DOHH2 (cell line): ENCODE data around the gene ASB13.

ENCODE experiments used
- H3F3A ChIP-seq: fragments of 200-600 bp; sonication (generic), shearing (Covaris generic); 2 replicates; pipeline ENCODE4 v1.6.0; 2016; ENCODE audit warnings: antibody characterized with exemption, mild to moderate bottlenecking; ENCODE audit not compliant: control insufficient read depth, insufficient read depth
- H3K27ac ChIP-seq: fragments of 200-600 bp; sonication (generic); 2 replicates; pipeline ENCODE4 v1.5.1; 2014; ENCODE audit warnings: low read depth, mild to moderate bottlenecking, low read length, moderate library complexity
- H3K27me3 ChIP-seq: fragments of 200-600 bp; sonication (generic); 2 replicates; pipeline ENCODE4 v1.6.1; 2014; ENCODE audit warnings: mild to moderate bottlenecking, low read length, mixed read lengths; ENCODE audit not compliant: control insufficient read depth
- H3K36me3 ChIP-seq: fragments of 200-600 bp; sonication (generic); 2 replicates; pipeline ENCODE4 v1.6.1; 2014; ENCODE audit warnings: mild to moderate bottlenecking, low read length, moderate library complexity, mixed read lengths; ENCODE audit not compliant: control insufficient read depth
- H3K4me1 ChIP-seq: fragments of 200-600 bp; sonication (generic); 2 replicates; pipeline ENCODE4 v1.6.1; 2014; ENCODE audit warnings: mild to moderate bottlenecking, low read length, mixed read lengths; ENCODE audit not compliant: control insufficient read depth
- H3K4me2 ChIP-seq: fragments of 200-600 bp; sonication (generic); 2 replicates; pipeline ENCODE4 v1.6.0; 2014; ENCODE audit warnings: mild to moderate bottlenecking, low read length, moderate library complexity
- H3K4me3 ChIP-seq: fragments of 200-600 bp; sonication (generic); 2 replicates; pipeline ENCODE4 v1.5.1; 2014; ENCODE audit warnings: mild to moderate bottlenecking, low read length, mixed read lengths
- H3K79me2 ChIP-seq: fragments of 200-600 bp; sonication (generic); 2 replicates; pipeline ENCODE4 v1.6.1; 2014; ENCODE audit warnings: mild to moderate bottlenecking, low read length, mixed read lengths; ENCODE audit not compliant: control insufficient read depth
- H3K9me2 ChIP-seq: fragments of 200-600 bp; sonication (generic); replicated peaks from 2 replicates; pipeline ENCODE4 v1.6.1; 2014; ENCODE audit warnings: mild to moderate bottlenecking, low read length, mixed read lengths; ENCODE audit not compliant: control insufficient read depth
- H3K9me3 ChIP-seq: fragments of 200-600 bp; sonication (generic); 2 replicates; pipeline ENCODE4 v1.6.1; 2014; ENCODE audit warnings: antibody characterized with exemption, low read length, mixed read lengths; ENCODE audit not compliant: control insufficient read depth, insufficient read depth
- H4K20me1 ChIP-seq: fragments of 200-600 bp; sonication (generic); 2 replicates; pipeline ENCODE4 v1.6.0; 2014; ENCODE audit warnings: low read depth, mild to moderate bottlenecking, antibody characterized with exemption, low read length, moderate library complexity; ENCODE audit not compliant: control insufficient read depth, insufficient read depth
- CTCF ChIP-seq: fragments of 200-600 bp; sonication (generic); IDR thresholded peaks from one replicate; pipeline ENCODE4 v1.5.1; 2014; ENCODE audit warnings: antibody characterized with exemption, mild to moderate bottlenecking, low read depth, low read length; ENCODE audit not compliant: poor library complexity, severe bottlenecking
- EZH2phosphoT487 ChIP-seq: fragments of 200-600 bp; sonication (generic); IDR thresholded peaks from 2 replicates; pipeline ENCODE4 v1.6.1; 2017; ENCODE audit warnings: borderline replicate concordance, mild to moderate bottlenecking, antibody characterized with exemption, low read length, moderate library complexity, mixed read lengths

The ASB13 gene

GRCh38 chr10:5606864-5607263 lies 59.5 kb downstream of the ASB13 start:
- H3K4me3 ChIP-seq: no peak overlapping the region
- peaks cover 25% of the 10 kb centered on the region for H3K27me3 ChIP-seq
- no peaks in the 10 kb centered on the region for H3K9me2 ChIP-seq
- no peaks in the 10 kb centered on the region for H4K20me1 ChIP-seq
- TF ChIP-seq CTCF (no peak), EZH2phosphoT487 (no peak)
- no peak overlapping the region for H3K27ac ChIP-seq
- H3K9me3 ChIP-seq: no peaks in the 10 kb centered on the region
- no peaks in the 10 kb centered on the region for H3F3A ChIP-seq
- H3K79me2 ChIP-seq: no peaks in the 10 kb centered on the region
- peaks cover 3% of the 10 kb centered on the region; the same call in 1 of the 2 replicates for H3K4me1 ChIP-seq
- no peaks in the 10 kb centered on the region for H3K36me3 ChIP-seq
- no peak overlapping the region for H3K4me2 ChIP-seq

- Histone ChIP-seq H3K4me2 (no peak overlapping the region), H3K4me1 (peaks cover 5% of the 10 kb centered on the region; the same call in 1 of the 2 replicates), H4K20me1 (no peaks in the 10 kb centered on the region), H3K9me3 (no peaks in the 10 kb centered on the region), H3K9me2 (no peaks in the 10 kb centered on the region), H3K79me2 (no peaks in the 10 kb centered on the region), H3K4me3 (no peak overlapping the region), H3K36me3 (no peaks in the 10 kb centered on the region), H3K27ac (no peak overlapping the region), H3K27me3 (peaks cover 25% of the 10 kb centered on the region), H3F3A (no peaks in the 10 kb centered on the region)
- TF ChIP-seq CTCF (no peak), EZH2phosphoT487 (no peak)
Measured at GRCh38 chr10:5606321-5606720, 60.1 kb downstream of the ASB13 start.

DNA sequence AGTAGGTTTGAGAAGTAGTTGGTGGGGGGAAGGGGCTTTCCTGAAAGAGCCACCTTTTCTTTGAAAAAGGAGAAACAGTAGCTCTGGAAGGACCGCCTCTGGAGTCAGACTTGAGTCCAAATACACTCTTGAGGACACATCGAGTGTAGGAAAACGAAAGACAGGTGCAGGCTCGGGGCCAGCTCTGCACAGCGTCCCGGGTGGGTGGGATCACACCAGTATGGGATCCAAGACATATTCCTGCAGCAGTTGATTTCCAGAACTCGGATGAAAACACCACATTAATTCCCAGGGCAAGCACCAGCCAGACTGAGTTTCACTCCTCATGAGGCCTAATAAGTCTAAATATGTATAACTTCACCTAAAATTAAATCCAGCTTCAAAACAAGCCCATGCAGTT lies 61.4 kb downstream of the ASB13 start:
- H3K36me3 ChIP-seq: no peaks in the 10 kb centered on the region
- H3K9me2 ChIP-seq: no peaks in the 10 kb centered on the region
- no peaks in the 10 kb centered on the region for H3K9me3 ChIP-seq
- no peak overlapping the region for H3K27ac ChIP-seq
- H3K27me3 ChIP-seq: peaks cover 22% of the 10 kb centered on the region
- no peaks in the 10 kb centered on the region for H4K20me1 ChIP-seq
- no peaks in the 10 kb centered on the region for H3K79me2 ChIP-seq
- TF ChIP-seq CTCF (no peak), EZH2phosphoT487 (no peak)
- H3K4me2 ChIP-seq: no peak overlapping the region
- H3K4me3 ChIP-seq: no peak overlapping the region
- H3K4me1 ChIP-seq: peaks cover 5% of the 10 kb centered on the region; the same call in 1 of the 2 replicates
- no peaks in the 10 kb centered on the region for H3F3A ChIP-seq
